Kidney (tissue), 14 donors: ENCODE data around the gene MBNL3. TPM values are rescaled to one million over a fixed set of nuclear protein-coding genes. Genes with fewer than 3 reads are reported as not detected.

ENCODE experiments used
- DNase-seq, 5 donors: peaks; one replicate each; pipeline ENCODE4 v3.0.0-alpha.2; 2013 to 2020
- FAIRE-seq: peaks from 2 replicates; lab custom pipeline; 2012; peaks lifted over from hg19 to GRCh38; lab: Jason Lieb, UNC
- H3K27ac ChIP-seq, 2 donors: one replicate each; pipeline ENCODE4 v1.7.0; 2013; ENCODE audit warnings: low read depth in 2 of 2, low read length in 2 of 2, inconsistent platforms in 1 of 2
- H3K27me3 ChIP-seq: one replicate; pipeline ENCODE4 v1.7.1; 2013; ENCODE audit warnings: low read length, inconsistent platforms; ENCODE audit not compliant: control insufficient read depth, insufficient read depth
- H3K36me3 ChIP-seq, 3 donors: one replicate each; pipeline versions ENCODE4 v1.7.0 to v1.7.1; 2013; ENCODE audit warnings: low read length in 3 of 3, control low read depth in 1 of 3, inconsistent platforms in 1 of 3; ENCODE audit not compliant: insufficient read depth in 3 of 3, control insufficient read depth in 2 of 3
- H3K4me1 ChIP-seq, 3 donors: one replicate each; pipeline versions ENCODE4 v1.7.0 to v1.7.1; 2013; ENCODE audit warnings: low read length in 3 of 3, inconsistent platforms in 1 of 3, low read depth in 1 of 3; ENCODE audit not compliant: control insufficient read depth in 2 of 3, insufficient read depth in 2 of 3
- H3K4me3 ChIP-seq, 3 donors: one replicate each; pipeline versions ENCODE4 v1.7.0 to v1.8.1; 2013; ENCODE audit warnings: low read length in 3 of 3, control low read depth in 1 of 3, inconsistent platforms in 1 of 3
- H3K9ac ChIP-seq, 3 donors: one replicate each; pipeline versions ENCODE4 v1.7.0 to v1.7.1; 2013; ENCODE audit warnings: low read length in 3 of 3, control low read depth in 1 of 3, inconsistent platforms in 1 of 3
- H3K9me3 ChIP-seq, 3 donors: one replicate each; pipeline versions ENCODE4 v1.7.0 to v1.7.1; 2013; ENCODE audit warnings: low read length in 3 of 3, control low read depth in 1 of 3, inconsistent platforms in 1 of 3; ENCODE audit not compliant: control insufficient read depth in 2 of 3, insufficient read depth in 1 of 3
- intact Hi-C: fragments of 100-400 bp; cut with DNase I; formaldehyde crosslinking; loops from one replicate; pipeline ENCODE4 v1.11.1; 2022
- polyA plus RNA-seq: library from polyadenylated mRNA; stranded (reverse); fragments of 350-450 nt; fragmentation: Illumina TruSeq; extraction: RNeasy Lipid Tissue Mini Kit (QIAGEN cat#74804); gene quantifications from one replicate; pipeline ENCODE4 v1.2.3, GENCODE V29; 2014; ENCODE audit warnings: low read depth, low replicate concordance; ENCODE audit not compliant: insufficient read depth
- total RNA-seq: library from RNA; stranded (reverse); fragmentation: NEBNext Ultra II Directional; extraction: Animal tissue kit (Norgen Biotek cat#: 25700); gene quantifications from one replicate; pipeline ENCODE4 v1.2.1, GENCODE V29; 2021
- TF ChIP-seq, protein P1 (sequence below): IDR thresholded peaks from 3 replicates; pipeline ENCODE4 v1.5.1; 2012; ENCODE audit warnings: mild to moderate bottlenecking, moderate library complexity, borderline replicate concordance; ENCODE audit not compliant: insufficient read depth; ENCODE audit errors: extremely low read depth
- donor health status: control.
- donor health status: control.
- donor health status: control.
- donor health status: control.
- donor health status: control.
- donor health status: DM: yes; HTN: yes; CAD: no.
- donor health status: Normal renal cell carcinoma (clear cell type).

The MBNL3 gene
- total and polyA plus RNA-seq, 2 donors from 2014 or later: 3.3 to 34.5 TPM

DNA sequence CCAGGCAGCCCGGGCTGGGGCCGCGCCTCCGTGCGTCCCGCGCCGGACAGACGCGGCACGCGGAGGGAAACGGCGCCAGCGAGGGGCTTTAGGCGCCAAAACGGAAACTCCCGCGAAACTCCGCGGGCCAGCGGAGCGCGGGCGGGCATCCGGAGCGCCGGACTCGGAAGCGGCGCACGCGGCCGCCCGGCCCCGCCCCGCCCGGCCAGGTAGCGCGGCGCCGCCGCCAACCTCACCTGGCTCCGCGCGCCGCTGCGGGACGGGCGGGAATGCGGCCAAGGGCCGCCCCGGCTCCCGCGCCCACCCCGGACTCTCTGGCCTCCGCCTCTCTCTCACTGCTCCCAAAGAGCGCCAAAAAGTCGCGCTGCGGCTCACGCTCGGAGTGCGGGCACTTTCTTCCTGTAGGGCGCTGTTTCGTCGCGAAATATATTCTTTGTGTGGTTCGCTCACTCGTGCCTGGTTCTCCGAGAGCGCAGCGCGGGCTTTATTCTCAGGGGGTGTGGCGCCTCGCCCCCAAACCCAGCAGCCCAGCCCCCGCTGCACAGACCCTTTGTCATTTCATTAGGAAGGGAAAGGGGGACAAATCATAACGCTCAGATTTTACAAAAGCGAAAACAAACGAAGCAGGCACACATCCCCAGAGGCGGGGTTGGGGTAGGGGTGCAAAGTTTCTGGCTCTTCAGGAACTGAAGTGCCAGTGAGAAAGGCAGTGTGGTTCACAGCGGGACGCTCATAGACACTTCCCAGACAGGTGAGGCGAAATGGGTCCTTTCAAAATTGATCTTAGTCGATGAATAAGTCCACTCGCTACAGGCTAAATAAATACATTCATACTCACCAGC lies 961 bp upstream of the MBNL3 start:
- no peaks in the 10 kb centered on the region for H3K36me3 ChIP-seq
- H3K4me3 ChIP-seq: peak overlapping the region; percentile 67 to 83 (median 77)
- H3K9ac ChIP-seq: peak overlapping the region; percentile 41 to 67 (median 49)
- H3K9me3 ChIP-seq: no peaks in the 10 kb centered on the region
- peak; percentile 46 to 75 (median 57) for DNase-seq
- H3K27me3 ChIP-seq: peaks cover 3% of the 10 kb centered on the region
- peaks cover 0 to 3% (median 0%) of the 10 kb centered on the region in 3 donors for H3K4me1 ChIP-seq
- intact Hi-C loops: no loop called here
- no peak for FAIRE-seq
- H3K27ac ChIP-seq: peak overlapping the region; percentile 80 to 85
- TF ChIP-seq, protein P1, sequence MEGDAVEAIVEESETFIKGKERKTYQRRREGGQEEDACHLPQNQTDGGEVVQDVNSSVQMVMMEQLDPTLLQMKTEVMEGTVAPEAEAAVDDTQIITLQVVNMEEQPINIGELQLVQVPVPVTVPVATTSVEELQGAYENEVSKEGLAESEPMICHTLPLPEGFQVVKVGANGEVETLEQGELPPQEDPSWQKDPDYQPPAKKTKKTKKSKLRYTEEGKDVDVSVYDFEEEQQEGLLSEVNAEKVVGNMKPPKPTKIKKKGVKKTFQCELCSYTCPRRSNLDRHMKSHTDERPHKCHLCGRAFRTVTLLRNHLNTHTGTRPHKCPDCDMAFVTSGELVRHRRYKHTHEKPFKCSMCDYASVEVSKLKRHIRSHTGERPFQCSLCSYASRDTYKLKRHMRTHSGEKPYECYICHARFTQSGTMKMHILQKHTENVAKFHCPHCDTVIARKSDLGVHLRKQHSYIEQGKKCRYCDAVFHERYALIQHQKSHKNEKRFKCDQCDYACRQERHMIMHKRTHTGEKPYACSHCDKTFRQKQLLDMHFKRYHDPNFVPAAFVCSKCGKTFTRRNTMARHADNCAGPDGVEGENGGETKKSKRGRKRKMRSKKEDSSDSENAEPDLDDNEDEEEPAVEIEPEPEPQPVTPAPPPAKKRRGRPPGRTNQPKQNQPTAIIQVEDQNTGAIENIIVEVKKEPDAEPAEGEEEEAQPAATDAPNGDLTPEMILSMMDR: no peak

DNA sequence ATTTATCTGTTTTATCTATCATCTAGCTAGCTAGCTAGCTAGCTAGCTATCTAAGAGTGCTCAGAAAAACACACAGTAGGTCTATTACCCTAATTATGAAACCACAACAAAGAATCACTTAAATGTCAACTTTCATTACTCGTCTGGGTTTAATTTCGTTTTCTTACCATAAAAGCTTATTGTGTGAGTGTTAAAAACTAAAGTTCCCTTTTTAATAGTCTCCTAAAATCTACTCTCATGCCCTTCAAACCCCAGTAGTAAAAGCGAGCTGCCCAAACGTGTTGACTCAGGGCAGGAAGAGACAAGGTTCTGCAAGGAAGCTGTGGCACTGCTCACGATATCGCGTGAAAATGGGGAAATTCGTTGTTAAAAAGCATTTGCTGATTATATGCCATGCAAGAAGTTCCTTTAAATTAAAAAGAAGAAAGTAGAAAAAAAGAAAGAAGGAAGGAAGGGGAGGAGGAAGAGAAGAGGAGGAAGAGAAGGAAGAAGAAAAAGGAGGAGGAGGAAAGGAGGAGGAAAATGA lies 595 bp downstream of the MBNL3 start:
- peak in 1 of 5 donors; percentile 48 for DNase-seq
- H3K4me3 ChIP-seq: peak overlapping the region; percentile 73 to 83 (median 77)
- intact Hi-C loops: no loop called here
- peak; percentile 27 for FAIRE-seq
- peaks cover 0 to 3% (median 0%) of the 10 kb centered on the region in 3 donors for H3K4me1 ChIP-seq
- peak overlapping the region in 1 of 2 donors; percentile 80 for H3K27ac ChIP-seq
- no peaks in the 10 kb centered on the region for H3K36me3 ChIP-seq
- H3K9me3 ChIP-seq: no peaks in the 10 kb centered on the region
- peaks cover 3% of the 10 kb centered on the region for H3K27me3 ChIP-seq
- peak overlapping the region in 2 of 3 donors; percentile 44 to 67 for H3K9ac ChIP-seq
- TF ChIP-seq, protein P1: no peak

DNA sequence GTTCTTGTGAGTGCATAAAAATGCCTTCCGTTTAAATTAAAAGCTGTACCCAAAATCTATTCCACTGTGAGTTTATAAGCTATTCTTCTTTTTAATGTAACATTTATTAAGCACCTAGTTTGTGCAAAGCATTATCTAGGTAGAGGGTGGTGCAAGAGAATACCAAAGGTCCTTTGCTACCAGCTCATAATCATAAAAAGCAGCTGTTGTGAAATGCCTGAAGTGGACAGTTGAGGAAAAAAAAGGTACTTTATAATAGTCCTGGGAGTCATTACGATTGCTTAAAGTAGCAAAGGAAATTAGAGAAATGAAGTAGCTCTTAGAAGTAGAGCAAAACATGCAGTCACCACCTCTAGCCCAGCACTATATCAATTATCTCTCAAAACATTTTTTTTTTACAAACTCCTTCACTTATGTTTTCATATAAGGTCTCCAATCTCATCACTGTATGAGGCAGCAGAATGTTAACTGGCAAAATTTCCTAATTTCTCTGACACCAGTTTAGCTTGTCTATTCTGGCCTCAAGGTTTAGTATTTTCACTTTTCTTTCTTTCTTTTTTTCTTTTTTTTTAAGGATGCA lies 2.1 kb downstream of the MBNL3 start:
- H3K27me3 ChIP-seq: peaks cover 3% of the 10 kb centered on the region
- no peaks in the 10 kb centered on the region for H3K9me3 ChIP-seq
- no peak for DNase-seq
- H3K4me3 ChIP-seq: no peak overlapping the region
- no peak for FAIRE-seq
- no peak overlapping the region for H3K9ac ChIP-seq
- intact Hi-C loops: no loop called here
- peaks cover 0 to 3% (median 0%) of the 10 kb centered on the region in 3 donors for H3K4me1 ChIP-seq
- H3K36me3 ChIP-seq: no peaks in the 10 kb centered on the region
- TF ChIP-seq, protein P1: no peak
- no peak overlapping the region for H3K27ac ChIP-seq
